COLO829 (cell line): Measurements from ENCODE around the gene NUDT5.

ENCODE experiments used
- DNase-seq: peaks from one replicate; pipeline ENCODE4 v3.0.0; 2012; ENCODE audit warnings: low spot score

The NUDT5 gene

GRCh38 chr10:12164085-12164484, 31.6 kb downstream of the NUDT5 start:
- no peak for DNase-seq

- DNase-seq: no peak
These were observed 32.8 kb downstream of the NUDT5 start for GRCh38 chr10:12162927-12163326.

DNA sequence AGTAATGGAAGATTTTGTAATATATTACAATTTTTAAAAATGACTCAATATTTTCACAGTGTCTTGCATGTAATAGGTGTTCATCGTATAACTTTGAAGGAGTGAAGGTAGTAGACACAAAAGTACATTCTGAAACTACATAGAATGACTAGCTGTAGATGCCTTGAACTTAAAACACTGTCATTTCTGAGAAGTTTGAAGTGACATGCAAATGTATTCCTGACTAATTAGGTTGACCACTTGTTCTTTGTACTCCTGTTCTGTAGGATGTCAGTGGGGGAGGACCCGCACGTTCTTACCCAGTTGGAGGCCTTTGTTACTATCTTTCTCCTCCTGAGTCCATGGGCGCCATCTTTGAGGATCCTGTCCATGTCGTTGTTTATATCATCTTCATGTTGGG, 35.0 kb downstream of the NUDT5 start:
- no peak for DNase-seq

DNA sequence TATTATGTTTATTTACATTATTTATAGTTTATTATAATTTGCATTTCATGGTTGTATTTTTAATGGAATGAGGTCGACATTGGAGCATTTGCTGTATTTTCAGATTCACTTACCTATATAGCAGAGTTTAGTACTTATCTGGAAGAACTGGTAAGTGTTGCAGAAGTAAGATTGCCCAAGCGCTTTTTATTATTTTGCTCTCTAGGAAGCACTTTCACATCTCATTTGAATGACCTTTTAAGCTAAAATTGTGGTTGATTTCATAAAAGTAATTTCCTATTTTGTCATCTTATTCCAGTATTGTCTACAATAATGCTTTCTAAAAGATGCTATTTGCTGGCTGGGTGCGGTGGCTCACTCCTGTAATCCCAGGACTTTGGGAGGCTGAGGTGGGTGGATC, 37.6 kb downstream of the NUDT5 start:
- DNase-seq: no peak

DNA sequence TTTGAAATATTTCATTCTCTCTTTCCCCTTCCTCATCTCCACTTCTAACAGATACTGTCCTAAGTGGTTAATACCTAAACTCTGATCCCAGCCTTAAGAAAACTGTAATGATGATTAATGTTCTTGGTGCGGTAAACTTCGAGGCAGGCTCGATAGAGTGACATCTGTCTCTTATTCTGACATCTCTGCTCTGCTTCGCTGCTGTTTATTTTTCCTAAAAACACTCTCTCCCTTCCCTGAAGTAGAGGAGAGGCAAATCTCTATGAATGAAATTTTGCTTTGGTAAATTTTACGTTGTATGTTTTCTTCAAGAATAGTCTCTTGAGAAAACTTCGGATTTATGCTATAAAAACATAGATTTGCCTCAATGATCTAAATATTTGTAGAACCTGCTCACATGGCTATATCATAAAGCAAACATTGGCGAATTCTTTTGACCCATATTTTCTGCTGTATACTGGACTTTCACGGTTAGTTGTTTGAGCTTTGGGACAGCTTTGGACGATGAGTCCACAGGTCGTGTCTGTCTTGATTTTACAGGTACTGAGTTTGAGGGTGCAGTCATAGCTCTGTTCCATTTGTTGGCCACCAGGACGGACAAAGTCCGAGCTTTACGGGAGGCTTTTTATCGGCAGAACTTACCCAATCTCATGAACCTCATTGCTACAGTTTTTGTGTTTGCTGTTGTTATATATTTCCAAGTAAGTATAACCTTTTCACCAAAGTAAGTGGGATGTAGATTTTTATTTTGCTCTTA, 39.1 kb downstream of the NUDT5 start:
- no peak for DNase-seq

- DNase-seq: no peak
These were observed 41.2 kb downstream of the NUDT5 start for GRCh38 chr10:12154516-12154915.

- DNase-seq: no peak
These were observed 45.5 kb downstream of the NUDT5 start for GRCh38 chr10:12150163-12150562.

DNA sequence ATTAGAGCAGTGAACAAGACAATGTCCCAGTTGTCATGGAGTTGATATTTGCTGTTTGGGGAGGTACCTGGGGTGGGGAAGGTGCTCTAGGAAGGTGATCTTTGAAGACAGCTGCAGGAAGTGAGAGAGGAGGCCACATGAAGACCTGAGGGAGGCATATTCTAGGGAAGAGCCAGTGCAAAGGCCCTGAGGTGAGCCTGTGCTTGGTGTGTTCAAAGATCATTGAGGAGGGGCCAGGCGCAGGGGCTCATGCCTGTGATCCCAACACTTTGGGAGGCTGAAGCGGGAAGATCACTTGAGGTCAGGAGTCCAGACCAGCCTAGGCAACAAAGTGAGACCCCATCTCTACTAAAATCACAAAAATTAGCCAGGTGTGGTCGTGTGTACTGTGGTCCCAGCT, 51.2 kb downstream of the NUDT5 start:
- no peak for DNase-seq

DNA sequence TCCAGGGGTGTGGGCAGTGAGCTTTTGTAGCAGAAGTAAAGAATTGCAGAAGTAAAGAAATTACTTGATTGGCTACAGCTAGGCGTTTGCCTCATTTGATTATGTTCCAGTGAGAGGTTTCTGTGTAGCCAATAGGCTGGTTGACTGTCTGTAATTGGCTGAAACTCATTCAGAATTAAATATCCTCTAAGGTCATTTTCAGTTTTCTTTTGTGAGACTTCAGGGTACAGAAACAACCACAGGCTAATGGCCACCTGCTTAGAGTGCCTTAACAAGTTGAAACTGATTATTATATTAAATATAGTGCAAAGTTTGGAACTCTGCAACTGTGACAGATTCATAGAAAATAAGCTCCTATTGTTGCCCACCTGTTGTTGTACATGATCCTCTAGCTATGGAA, 55.7 kb downstream of the NUDT5 start:
- DNase-seq: no peak

DNA sequence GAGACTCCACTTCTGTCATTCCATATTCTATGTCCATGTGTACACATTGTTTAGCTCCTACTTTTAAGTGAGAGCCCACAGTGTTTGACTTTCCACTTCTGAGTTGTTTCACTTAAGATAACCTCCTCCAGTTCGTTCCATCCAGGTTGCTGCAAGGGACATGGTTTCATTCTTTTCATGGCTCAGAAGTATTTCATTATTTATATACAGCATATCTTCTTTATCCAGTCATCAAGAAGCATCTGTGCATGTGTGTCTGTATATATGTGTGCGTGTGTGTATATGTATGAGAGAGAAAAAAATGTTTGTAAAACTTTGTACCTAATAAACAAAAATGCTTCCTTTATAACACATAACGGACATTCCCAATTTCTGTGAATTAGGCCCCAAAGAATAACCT, 60.1 kb downstream of the NUDT5 start:
- no peak for DNase-seq

GRCh38 chr10:12130237-12130872, 65.3 kb downstream of the NUDT5 start:
- DNase-seq: peak; percentile 57

- DNase-seq: peak; percentile 93
These were observed 66.2 kb downstream of the NUDT5 start, which contains the start of gene SEC61A2 for GRCh38 chr10:12129222-12130111. SEC61A2 (plus strand) TSS chr10:12129677; CDS start chr10:12129788, 111 bp downstream.

- no peak for DNase-seq
These were observed 74.0 kb downstream of the NUDT5 start for GRCh38 chr10:12121673-12122072.
